ENCODE measurements around the gene PRPF4.
"Not testable (repeated sequence)": the region's sequence is repeated elsewhere in the genome, so short reads cannot be mapped to it uniquely, and the experiment has no call there.

Gene PRPF4

GRCh38 chr9:113269355-113269754 is 6.1 kb upstream of the PRPF4 start:
- no peak for DNase-seq

- DNase-seq: no peak
Observed at GRCh38 chr9:113269871-113270270, 5.6 kb upstream of the PRPF4 start.

- peak; percentile 12 for DNase-seq
Observed at GRCh38 chr9:113274474-113275156, 843 bp upstream of the PRPF4 start.

- no peak for DNase-seq
Observed at GRCh38 chr9:113278840-113279239, 3.4 kb downstream of the PRPF4 start.

GRCh38 chr9:113281356-113281755 is 5.9 kb downstream of the PRPF4 start:
- DNase-seq: no peak

GRCh38 chr9:113289091-113289490 is 13.6 kb downstream of the PRPF4 start:
- DNase-seq: no peak

GRCh38 chr9:113290052-113290607 is 14.7 kb downstream of the PRPF4 start:
- no peak for DNase-seq

- DNase-seq: no peak
Observed at GRCh38 chr9:113293285-113293878, 17.9 kb downstream of the PRPF4 start.

GRCh38 chr9:113296247-113296646 is 20.8 kb downstream of the PRPF4 start:
- DNase-seq: not testable (repeated sequence)

- no peak for DNase-seq
Observed at GRCh38 chr9:113296796-113297558, 21.5 kb downstream of the PRPF4 start.

GRCh38 chr9:113298311-113298710 is 22.9 kb downstream of the PRPF4 start:
- no peak for DNase-seq

GRCh38 chr9:113298924-113299770 is 23.7 kb downstream of the PRPF4 start:
- no peak for DNase-seq

- no peak for DNase-seq
Observed at GRCh38 chr9:113299800-113300292, 24.4 kb downstream of the PRPF4 start.

- no peak for DNase-seq
Observed at GRCh38 chr9:113301548-113301947, 26.1 kb downstream of the PRPF4 start.

- no peak for DNase-seq
Observed at GRCh38 chr9:113302792-113303418, 27.4 kb downstream of the PRPF4 start, which contains the start of gene RNF183. Gene RNF183, minus strand, starts transcription at chr9:113303376. Its CDS starts 5,192 bp downstream, at chr9:113298184.

GRCh38 chr9:113306566-113306965 is 31.1 kb downstream of the PRPF4 start:
- DNase-seq: no peak

GRCh38 chr9:113307396-113307975 is 32.0 kb downstream of the PRPF4 start:
- no peak for DNase-seq

GRCh38 chr9:113309204-113309813 is 33.9 kb downstream of the PRPF4 start:
- DNase-seq: peak; percentile 24

GRCh38 chr9:113310538-113310937 is 35.1 kb downstream of the PRPF4 start:
- no peak for DNase-seq

GRCh38 chr9:113311961-113312360 is 36.5 kb downstream of the PRPF4 start:
- no peak for DNase-seq

GRCh38 chr9:113313261-113313660 is 37.8 kb downstream of the PRPF4 start:
- no peak for DNase-seq
